ENCODE measurements around the gene RND3. TPM values are rescaled to one million over a fixed set of nuclear protein-coding genes. Genes with fewer than 3 reads are reported as not detected.
A peak's percentile ranks its signal among the peaks of the same experiment; 100 is the strongest.

Gene RND3, protein sequence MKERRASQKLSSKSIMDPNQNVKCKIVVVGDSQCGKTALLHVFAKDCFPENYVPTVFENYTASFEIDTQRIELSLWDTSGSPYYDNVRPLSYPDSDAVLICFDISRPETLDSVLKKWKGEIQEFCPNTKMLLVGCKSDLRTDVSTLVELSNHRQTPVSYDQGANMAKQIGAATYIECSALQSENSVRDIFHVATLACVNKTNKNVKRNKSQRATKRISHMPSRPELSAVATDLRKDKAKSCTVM
- total RNA-seq: 140 to 145 TPM (median 144 TPM) in 3 replicates

DNA sequence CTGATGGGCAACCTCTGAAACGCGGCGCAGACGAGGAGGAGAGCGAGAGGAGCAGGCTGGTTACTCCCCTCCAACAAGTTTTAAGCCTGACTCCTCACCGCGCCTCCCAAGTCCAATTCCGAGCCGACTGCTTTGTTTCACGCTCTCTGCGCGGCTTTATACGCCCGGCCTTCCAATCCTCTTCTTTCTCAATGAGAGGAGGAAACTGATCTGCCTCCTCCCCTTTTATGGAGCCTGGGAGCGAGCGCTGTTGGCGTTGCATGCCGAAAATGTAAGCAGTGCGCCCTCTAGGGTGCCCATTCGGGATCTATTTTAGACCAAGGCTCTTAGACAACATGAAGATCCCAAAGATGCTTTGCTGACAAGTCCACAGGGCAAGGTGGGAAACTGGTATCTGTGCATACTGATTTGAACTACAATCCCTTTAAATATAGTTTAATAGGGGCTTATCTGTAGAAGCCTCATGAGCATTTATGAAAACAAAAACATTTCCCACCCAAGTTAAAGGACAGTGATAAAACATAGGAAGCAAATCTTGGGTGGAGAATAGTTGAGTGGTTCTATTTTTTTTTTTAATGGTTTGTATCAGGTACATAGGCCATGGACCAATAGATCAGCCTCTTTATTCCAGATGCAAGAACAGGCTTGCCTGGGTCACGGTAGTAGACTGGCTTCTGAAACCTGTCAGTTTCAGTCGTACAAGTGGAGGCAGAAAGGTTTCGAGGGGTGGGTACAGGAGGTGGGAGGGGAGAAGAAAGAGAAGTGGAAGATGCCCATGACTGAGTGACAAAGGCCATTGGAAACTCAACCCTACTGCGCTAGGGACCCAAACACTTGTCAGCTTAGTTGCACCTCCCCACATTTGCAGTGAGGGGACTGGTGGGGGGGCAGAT is at the start of gene RND3:
RND3 (minus strand) TSS at position 131 of the 893 bp plus-strand sequence. CDS start 250 bp downstream, outside the sequence.
- no peaks in the 10 kb centered on the region for H3K27me3 Mint-ChIP-seq (ENCODE audit: low read depth)
- H3K27ac Mint-ChIP-seq: peak within 1 kb of the TSS; percentile 99
- H3K4me1 Mint-ChIP-seq: peaks cover 23% of the 10 kb centered on the region
- TF ChIP-seq, protein P1, sequence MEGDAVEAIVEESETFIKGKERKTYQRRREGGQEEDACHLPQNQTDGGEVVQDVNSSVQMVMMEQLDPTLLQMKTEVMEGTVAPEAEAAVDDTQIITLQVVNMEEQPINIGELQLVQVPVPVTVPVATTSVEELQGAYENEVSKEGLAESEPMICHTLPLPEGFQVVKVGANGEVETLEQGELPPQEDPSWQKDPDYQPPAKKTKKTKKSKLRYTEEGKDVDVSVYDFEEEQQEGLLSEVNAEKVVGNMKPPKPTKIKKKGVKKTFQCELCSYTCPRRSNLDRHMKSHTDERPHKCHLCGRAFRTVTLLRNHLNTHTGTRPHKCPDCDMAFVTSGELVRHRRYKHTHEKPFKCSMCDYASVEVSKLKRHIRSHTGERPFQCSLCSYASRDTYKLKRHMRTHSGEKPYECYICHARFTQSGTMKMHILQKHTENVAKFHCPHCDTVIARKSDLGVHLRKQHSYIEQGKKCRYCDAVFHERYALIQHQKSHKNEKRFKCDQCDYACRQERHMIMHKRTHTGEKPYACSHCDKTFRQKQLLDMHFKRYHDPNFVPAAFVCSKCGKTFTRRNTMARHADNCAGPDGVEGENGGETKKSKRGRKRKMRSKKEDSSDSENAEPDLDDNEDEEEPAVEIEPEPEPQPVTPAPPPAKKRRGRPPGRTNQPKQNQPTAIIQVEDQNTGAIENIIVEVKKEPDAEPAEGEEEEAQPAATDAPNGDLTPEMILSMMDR (IDR thresholded peaks at IDR 0.05; ENCODE audit: unreplicated experiment): peak; percentile 90
- H3K36me3 Mint-ChIP-seq: no peaks in the 10 kb centered on the region
- H3K9me3 Mint-ChIP-seq: no peaks in the 10 kb centered on the region
- peak; percentile 86 to 94 for DNase-seq (ENCODE audit: low spot score in 2 of 2, unreplicated experiment in 2 of 2)
- H3K4me3 Mint-ChIP-seq: peak within 1 kb of the TSS; percentile 96

DNA sequence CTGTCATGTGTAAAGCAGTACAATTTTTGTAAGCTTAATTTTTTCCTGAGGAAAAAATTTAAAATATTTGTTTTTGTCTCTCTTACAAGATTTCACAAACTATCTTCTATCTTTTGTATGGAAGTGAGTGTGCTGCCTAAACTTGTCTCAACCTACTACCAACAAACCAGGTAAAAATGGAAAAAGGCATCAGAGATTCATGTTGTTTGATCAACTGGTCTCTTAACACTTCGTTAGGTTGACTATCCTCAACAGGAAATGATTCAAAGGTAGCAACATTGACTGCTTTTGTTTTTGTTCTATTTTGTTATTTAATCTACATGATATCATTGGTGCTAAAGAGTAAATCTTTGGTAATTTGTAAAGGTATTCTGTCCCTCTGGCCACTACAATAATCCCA is 47.7 kb upstream of the RND3 start:
- Mint-ChIP-seq H3K27me3 (ENCODE audit: low read depth) (no peaks in the 10 kb centered on the region), H3K9me3 (peaks cover 23% of the 10 kb centered on the region), H3K36me3 (no peaks in the 10 kb centered on the region), H3K4me3 (no peak overlapping the region), H3K27ac (no peak overlapping the region), H3K4me1 (peaks cover 18% of the 10 kb centered on the region)
- TF ChIP-seq, protein P1 (IDR thresholded peaks at IDR 0.05; ENCODE audit: unreplicated experiment): no peak
- DNase-seq (ENCODE audit: low spot score in 2 of 2, unreplicated experiment in 2 of 2): no peak

DNA sequence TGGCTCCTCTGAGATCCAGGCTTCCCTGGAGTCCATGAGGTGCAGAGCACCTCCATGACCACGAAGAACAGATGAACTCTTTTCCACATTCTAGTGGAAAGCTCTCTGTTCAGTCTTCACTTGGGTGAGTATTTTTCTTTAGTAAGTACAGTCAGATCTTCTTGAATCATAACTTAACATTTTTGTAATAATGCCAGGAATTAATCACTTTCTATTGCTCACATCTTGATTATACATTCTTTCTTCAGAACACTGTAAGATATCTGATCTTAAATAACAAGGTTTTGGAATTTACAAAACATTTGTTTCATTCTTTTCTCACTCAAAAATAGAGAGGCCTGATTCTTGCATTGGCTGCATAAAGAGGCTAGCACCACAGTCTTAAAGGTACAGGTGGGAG is 45.4 kb upstream of the RND3 start:
- peaks cover 20% of the 10 kb centered on the region for H3K9me3 Mint-ChIP-seq
- no peak for DNase-seq (ENCODE audit: low spot score in 2 of 2, unreplicated experiment in 2 of 2)

DNA sequence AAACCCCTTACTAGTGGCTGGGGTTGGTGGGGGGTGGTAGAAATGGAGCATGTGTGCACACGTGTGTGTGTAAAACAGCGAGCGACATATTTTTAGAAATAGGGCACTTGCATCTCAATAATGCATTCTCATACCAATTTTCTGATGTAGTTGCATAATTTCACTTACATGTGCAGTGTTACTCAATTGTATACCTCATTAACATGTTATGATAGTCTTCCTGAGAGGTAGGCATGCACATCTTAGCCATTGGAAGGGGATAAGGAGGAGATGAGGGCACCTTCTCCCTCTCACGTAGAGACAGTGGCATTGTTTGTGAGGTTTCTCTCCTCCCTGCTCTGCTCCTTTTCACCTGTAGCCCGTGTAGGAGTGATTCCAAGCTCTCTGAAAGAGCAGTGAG is 44.6 kb upstream of the RND3 start:
- Mint-ChIP-seq H3K36me3 (no peaks in the 10 kb centered on the region), H3K4me1 (peaks cover 41% of the 10 kb centered on the region), H3K27me3 (ENCODE audit: low read depth) (no peaks in the 10 kb centered on the region), H3K27ac (peak overlapping the region; percentile 33), H3K4me3 (no peak overlapping the region), H3K9me3 (peaks cover 12% of the 10 kb centered on the region)
- DNase-seq (ENCODE audit: low spot score in 2 of 2, unreplicated experiment in 2 of 2): no peak
- TF ChIP-seq, protein P1 (IDR thresholded peaks at IDR 0.05; ENCODE audit: unreplicated experiment): no peak

More for the DNA sequence above, 45.4 kb upstream of the RND3 start:
- Mint-ChIP-seq H3K27ac (peak overlapping the region; percentile 84), H3K4me1 (peaks cover 36% of the 10 kb centered on the region), H3K27me3 (ENCODE audit: low read depth) (no peaks in the 10 kb centered on the region), H3K4me3 (no peak overlapping the region), H3K36me3 (no peaks in the 10 kb centered on the region)
- TF ChIP-seq, protein P1 (IDR thresholded peaks at IDR 0.05; ENCODE audit: unreplicated experiment): no peak

DNA sequence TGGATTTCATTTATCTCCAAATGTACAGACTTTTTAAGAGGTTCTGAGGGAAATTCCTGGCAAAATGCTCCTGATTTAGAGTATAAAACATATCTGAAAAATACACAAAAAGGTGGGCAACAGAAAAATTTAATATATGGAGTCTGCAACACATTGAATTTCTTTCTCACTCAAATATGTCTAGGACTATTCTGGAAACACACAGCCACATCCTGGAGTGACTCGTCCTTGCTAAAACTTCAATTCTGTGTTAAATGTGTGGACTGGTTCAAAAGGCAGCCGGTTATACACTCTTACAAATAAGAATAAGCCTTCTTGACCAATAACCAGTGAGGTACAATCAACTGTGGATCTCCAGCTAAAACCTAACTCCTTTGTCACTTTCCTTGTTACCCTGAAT is 44.1 kb upstream of the RND3 start:
- peaks cover 45% of the 10 kb centered on the region for H3K4me1 Mint-ChIP-seq
- TF ChIP-seq, protein P1 (IDR thresholded peaks at IDR 0.05; ENCODE audit: unreplicated experiment): no peak
- no peaks in the 10 kb centered on the region for H3K36me3 Mint-ChIP-seq
- no peak overlapping the region for H3K4me3 Mint-ChIP-seq
- no peaks in the 10 kb centered on the region for H3K27me3 Mint-ChIP-seq (ENCODE audit: low read depth)
- peak overlapping the region; percentile 67 for H3K27ac Mint-ChIP-seq
- H3K9me3 Mint-ChIP-seq: peaks cover 8% of the 10 kb centered on the region
- DNase-seq (ENCODE audit: low spot score in 2 of 2, unreplicated experiment in 2 of 2): no peak
